ENCODE measurements around the gene KATNB1.
"Not testable (repeated sequence)": the region's sequence is repeated elsewhere in the genome, so short reads cannot be mapped to it uniquely, and the experiment has no call there.

The KATNB1 gene

DNA sequence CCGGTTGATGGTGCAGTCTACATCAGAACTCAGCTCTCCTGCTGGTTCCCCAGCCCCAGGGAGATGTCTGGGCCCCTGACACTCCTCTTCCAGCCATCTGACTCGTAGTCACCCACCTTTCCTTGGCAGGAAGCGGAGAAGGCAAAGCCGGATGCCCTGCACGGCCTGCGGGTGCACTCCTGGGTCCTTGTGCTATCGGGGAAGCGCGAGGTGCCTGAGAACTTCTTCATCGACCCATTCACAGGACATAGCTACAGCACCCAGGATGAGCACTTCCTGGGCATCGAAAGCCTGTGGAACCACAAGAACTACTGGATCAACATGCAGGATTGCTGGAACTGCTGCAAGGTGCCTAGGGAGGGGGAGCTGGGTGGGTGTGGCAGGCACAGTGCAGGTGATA lies 28.2 kb upstream of the KATNB1 start:
- Mint-ChIP-seq H3K36me3 (peaks cover 5% of the 10 kb centered on the region), H3K27ac (no peak overlapping the region), H3K27me3 (peaks cover 14% of the 10 kb centered on the region), H3K4me3 (no peak overlapping the region), H3K4me1 (no peaks in the 10 kb centered on the region), H3K9me3 (peaks cover 4% of the 10 kb centered on the region)
- DNase-seq (ENCODE audit: low spot score in 2 of 2) (no peak), ATAC-seq (ENCODE audit: low read depth) (no peak)

DNA sequence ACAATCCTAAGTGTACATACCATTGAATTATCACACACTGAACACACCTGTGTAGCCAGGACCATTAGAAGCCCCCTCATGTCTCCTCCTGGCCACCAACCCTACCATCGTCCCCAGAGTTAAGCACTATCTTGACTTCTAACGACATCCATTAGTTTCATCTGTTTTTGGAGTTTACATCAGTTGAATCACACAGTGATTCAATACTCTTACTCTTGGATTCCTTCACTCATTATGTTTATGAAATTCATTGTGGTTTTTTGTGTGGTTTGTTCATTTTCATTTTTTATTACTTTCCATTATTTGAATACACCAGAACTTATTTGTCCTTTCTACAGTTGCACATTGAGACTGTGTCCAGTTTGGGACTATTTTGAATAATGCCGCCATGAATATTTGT lies 27.4 kb upstream of the KATNB1 start:
- Mint-ChIP-seq H3K9me3 (peaks cover 4% of the 10 kb centered on the region), H3K4me3 (no peak overlapping the region), H3K36me3 (peaks cover 5% of the 10 kb centered on the region), H3K4me1 (no peaks in the 10 kb centered on the region), H3K27me3 (peaks cover 14% of the 10 kb centered on the region), H3K27ac (no peak overlapping the region)
- no peak for DNase-seq (ENCODE audit: low spot score in 2 of 2)
- no peak for ATAC-seq (ENCODE audit: low read depth)

DNA sequence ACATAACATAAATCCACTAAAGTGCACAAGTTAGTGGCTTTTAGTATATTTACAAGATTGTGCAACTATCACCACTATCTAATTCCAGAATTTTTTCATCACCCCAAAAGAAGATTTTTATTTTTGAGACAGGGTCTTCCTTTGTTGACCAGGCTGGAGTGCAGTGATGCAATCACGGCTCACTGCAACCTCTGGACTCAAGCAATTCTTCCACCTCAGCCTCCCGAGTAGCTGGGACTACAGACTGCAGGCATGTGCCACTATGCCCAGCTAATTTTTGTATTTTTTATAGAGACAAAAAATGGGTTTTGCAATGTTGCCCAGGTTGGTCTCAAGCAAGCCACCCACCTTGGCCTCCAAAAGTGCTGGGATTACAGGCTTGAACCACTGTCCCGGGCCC lies 25.9 kb upstream of the KATNB1 start:
- H3K27me3 Mint-ChIP-seq: peaks cover 14% of the 10 kb centered on the region

DNA sequence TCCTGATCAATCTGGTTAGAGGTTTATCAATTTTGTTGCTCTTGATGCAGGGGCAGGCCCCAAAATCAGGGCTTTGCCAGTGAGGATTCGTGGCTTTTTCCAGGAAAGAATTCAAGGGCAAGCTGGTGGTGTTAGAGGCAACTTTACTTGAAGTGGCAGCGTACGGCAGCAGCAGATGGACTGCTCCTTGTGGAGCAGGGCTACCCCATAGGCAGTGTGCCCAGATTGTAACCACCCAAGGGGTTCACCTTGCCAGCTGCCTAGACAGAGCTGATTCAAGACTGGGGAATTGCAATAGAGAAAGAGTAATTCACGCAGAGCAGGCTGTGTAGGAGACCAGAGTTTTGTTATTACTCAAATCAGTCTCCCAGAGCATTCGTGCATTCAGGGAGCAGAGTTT lies 24.2 kb upstream of the KATNB1 start:
- ATAC-seq (ENCODE audit: low read depth) (no peak), DNase-seq (ENCODE audit: low spot score in 2 of 2) (no peak)
- Mint-ChIP-seq H3K4me1 (no peaks in the 10 kb centered on the region), H3K27me3 (peaks cover 5% of the 10 kb centered on the region), H3K27ac (no peak overlapping the region), H3K36me3 (peaks cover 5% of the 10 kb centered on the region), H3K4me3 (no peak overlapping the region), H3K9me3 (peaks cover 4% of the 10 kb centered on the region)

More for the DNA sequence above, 25.9 kb upstream of the KATNB1 start:
- no peak overlapping the region for H3K27ac Mint-ChIP-seq
- no peak overlapping the region for H3K4me3 Mint-ChIP-seq
- H3K36me3 Mint-ChIP-seq: peaks cover 5% of the 10 kb centered on the region
- peaks cover 4% of the 10 kb centered on the region for H3K9me3 Mint-ChIP-seq
- no peak for ATAC-seq (ENCODE audit: low read depth)
- no peak for DNase-seq (ENCODE audit: low spot score in 2 of 2)
- H3K4me1 Mint-ChIP-seq: no peaks in the 10 kb centered on the region

DNA sequence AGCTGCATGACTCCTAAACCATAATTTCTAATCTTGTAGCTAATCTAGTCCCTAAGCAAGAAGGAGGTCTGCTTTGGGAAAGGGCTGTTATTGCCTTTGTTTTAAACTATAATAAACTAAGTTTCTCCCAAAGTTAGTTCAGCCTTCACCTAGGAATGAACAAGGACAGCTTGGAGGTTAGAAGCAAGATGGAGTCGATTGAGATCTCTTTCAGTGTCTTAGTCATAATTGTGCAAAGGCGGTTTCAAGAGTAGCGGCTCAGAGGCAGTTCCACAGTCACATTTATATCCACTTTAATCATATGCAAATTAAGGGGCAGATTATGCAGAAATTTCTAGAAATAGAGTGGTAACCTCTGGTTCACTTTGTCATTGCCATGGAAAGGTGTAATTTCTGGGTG lies 23.6 kb upstream of the KATNB1 start:
- H3K27me3 Mint-ChIP-seq: no peaks in the 10 kb centered on the region
- H3K9me3 Mint-ChIP-seq: no peaks in the 10 kb centered on the region
- H3K27ac Mint-ChIP-seq: no peak overlapping the region
- no peaks in the 10 kb centered on the region for H3K4me1 Mint-ChIP-seq
- DNase-seq (ENCODE audit: low spot score in 2 of 2) (no peak), ATAC-seq (ENCODE audit: low read depth) (no peak)
- no peak overlapping the region for H3K4me3 Mint-ChIP-seq
- H3K36me3 Mint-ChIP-seq: no peaks in the 10 kb centered on the region

DNA sequence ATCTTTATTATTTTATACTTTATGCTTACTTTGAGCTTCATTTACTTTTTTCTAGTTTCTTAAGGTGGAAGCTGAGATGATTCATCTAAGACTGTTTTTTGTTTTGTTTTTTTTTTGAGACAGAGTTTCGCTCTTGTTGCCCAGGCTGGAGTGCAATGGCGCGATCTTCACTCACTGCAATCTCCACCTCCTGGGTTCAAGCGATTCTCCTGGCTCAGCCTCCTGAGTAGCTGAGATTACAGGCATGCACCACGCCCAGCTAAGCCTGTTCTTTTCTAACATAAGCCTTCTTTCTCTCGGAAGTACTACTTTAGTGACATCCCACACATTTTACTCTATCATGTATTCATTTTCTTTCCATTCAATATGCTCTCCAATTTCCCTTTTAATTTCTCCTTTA lies 23.0 kb upstream of the KATNB1 start:
- not testable (repeated sequence) for H3K36me3 Mint-ChIP-seq; H3K27me3 Mint-ChIP-seq; H3K9me3 Mint-ChIP-seq; H3K27ac Mint-ChIP-seq; ATAC-seq (ENCODE audit: low read depth); DNase-seq (ENCODE audit: low spot score in 2 of 2); H3K4me3 Mint-ChIP-seq; H3K4me1 Mint-ChIP-seq

DNA sequence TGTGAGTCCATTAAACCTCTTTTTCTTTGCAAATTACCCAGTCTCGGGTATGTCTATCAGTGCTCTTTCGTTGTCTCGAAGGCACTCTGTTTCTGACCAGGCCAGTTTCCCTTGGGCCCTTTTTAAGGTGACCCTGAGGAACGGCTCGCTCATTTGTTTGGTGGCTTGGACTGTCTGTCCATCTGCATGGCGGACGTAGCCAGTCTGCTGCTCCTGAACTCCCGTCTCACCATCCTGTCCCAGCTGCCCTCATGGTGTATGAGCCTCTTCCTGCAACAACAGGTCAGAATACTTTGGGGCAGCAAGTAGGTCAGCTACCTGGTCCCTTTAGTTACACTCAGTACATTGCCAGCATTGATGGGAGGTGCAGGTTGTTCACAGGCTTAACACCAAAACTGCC lies 22.0 kb upstream of the KATNB1 start:
- Mint-ChIP-seq H3K36me3 (no peaks in the 10 kb centered on the region), H3K27ac (no peak overlapping the region), H3K4me3 (no peak overlapping the region), H3K4me1 (no peaks in the 10 kb centered on the region), H3K27me3 (peaks cover 3% of the 10 kb centered on the region), H3K9me3 (no peaks in the 10 kb centered on the region)
- DNase-seq (ENCODE audit: low spot score in 2 of 2): no peak
- no peak for ATAC-seq (ENCODE audit: low read depth)

DNA sequence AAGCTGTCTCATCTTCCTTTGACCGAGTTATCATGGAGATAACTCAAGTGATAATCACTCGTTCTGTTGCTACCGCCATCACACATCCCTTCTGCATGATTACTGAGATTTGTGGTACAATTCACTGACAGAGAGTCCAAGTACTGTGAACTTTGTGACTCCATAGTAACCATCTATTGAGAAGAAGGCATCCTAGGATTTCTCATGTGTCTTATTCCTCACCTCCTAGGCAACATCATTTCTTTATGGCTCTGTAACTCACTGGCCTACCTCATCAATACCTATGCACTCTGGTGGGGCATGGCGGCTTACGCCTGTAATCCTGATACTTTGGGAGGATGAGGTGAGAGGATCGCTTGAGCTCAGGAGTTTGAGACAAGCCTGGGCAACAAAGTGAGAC lies 21.5 kb upstream of the KATNB1 start:
- no peak overlapping the region for H3K4me3 Mint-ChIP-seq
- no peaks in the 10 kb centered on the region for H3K4me1 Mint-ChIP-seq
- peaks cover 3% of the 10 kb centered on the region for H3K27me3 Mint-ChIP-seq
- H3K27ac Mint-ChIP-seq: no peak overlapping the region
- no peak for DNase-seq (ENCODE audit: low spot score in 2 of 2)
- no peak for ATAC-seq (ENCODE audit: low read depth)
- no peaks in the 10 kb centered on the region for H3K9me3 Mint-ChIP-seq
- H3K36me3 Mint-ChIP-seq: no peaks in the 10 kb centered on the region

DNA sequence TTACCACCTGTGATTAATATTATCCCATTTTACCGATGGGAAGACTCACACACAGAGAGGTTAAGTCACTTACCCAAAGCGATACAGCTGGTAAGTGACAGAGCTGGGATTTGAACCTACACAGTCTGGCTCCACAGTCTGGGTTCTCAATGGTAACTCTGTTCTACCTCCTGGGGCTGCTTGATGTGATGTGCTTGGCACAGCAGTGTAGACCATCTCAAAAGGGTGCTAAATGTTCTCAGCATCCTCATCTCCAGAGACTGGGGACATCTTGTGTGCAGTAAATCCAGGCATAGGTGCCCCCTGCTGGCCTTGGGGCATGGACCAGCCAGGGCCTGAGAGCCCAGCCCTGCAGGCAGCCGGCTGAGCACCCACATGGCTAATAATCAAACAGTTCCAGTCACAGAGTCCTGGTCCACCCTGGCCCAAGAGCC lies 15.4 kb upstream of the KATNB1 start:
- Mint-ChIP-seq H3K9me3 (no peaks in the 10 kb centered on the region), H3K4me1 (peaks cover 3% of the 10 kb centered on the region), H3K27ac (no peak overlapping the region), H3K4me3 (no peak overlapping the region), H3K27me3 (peaks cover 6% of the 10 kb centered on the region), H3K36me3 (no peaks in the 10 kb centered on the region)
- ATAC-seq (ENCODE audit: low read depth) (peak; percentile 43), DNase-seq (ENCODE audit: low spot score in 2 of 2) (no peak)

DNA sequence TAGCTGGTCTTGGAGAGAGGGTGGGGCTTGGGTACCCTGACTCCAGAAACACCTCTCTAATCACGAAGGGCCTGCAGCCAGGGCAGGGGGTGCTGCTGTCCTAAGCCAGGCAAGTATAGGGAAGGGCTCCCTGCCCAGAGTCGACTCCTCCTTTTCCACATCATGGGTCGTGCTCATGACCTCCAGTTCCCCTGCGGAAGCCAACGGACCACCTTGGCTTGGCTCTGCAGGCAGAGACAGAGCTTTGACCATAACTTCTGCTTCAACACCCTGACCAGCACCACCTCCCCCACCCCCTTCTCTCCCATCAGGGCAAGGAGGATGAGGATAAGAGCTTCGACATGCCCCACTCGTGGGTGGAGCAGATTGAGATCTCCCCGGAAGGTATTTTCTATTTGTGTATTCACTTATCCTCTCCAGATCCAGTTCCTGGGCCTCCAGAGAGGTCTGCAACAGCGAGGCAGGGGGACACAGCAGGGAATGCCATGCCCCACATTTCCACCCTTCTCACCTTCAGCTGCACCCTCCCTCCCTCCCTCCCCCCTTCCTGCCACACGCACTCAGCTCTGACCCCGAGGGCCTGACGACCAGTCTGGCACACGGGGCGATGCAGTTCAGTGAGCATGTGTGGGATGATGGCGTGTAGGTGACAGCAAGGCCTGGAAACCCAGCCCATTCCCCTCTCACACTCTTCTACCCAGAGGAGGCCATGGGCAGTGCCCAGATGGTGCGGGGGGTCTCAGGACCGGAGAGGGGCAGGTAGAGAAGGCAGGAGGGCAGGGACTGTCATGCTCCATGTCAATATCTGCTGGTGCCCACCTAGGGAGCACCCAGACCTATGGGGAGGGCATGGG lies 14.0 kb upstream of the KATNB1 start:
- ATAC-seq (ENCODE audit: low read depth): no peak
- Mint-ChIP-seq H3K4me1 (peaks cover 7% of the 10 kb centered on the region), H3K27me3 (peaks cover 6% of the 10 kb centered on the region), H3K9me3 (no peaks in the 10 kb centered on the region), H3K36me3 (no peaks in the 10 kb centered on the region), H3K4me3 (no peak overlapping the region), H3K27ac (no peak overlapping the region)
- DNase-seq (ENCODE audit: low spot score in 2 of 2): no peak

DNA sequence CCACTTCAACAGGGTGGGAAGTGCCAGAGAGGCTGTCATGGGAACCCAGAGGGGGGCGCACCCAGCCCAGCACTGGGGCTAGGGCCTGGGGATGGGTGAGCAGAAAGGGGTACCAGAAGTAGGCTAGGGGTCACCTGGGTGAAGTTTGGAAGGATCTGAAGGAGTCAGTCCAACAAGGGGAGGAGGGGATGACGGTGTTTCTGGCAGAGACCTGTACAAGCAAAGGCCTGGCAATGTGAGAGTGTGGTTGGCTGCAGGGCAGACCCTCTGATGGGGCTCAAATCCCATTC lies 13.4 kb upstream of the KATNB1 start:
- DNase-seq (ENCODE audit: low spot score in 2 of 2): no peak
- Mint-ChIP-seq H3K4me3 (no peak overlapping the region), H3K9me3 (no peaks in the 10 kb centered on the region), H3K27me3 (peaks cover 6% of the 10 kb centered on the region), H3K4me1 (peaks cover 7% of the 10 kb centered on the region), H3K27ac (no peak overlapping the region), H3K36me3 (no peaks in the 10 kb centered on the region)
- ATAC-seq (ENCODE audit: low read depth): no peak

DNA sequence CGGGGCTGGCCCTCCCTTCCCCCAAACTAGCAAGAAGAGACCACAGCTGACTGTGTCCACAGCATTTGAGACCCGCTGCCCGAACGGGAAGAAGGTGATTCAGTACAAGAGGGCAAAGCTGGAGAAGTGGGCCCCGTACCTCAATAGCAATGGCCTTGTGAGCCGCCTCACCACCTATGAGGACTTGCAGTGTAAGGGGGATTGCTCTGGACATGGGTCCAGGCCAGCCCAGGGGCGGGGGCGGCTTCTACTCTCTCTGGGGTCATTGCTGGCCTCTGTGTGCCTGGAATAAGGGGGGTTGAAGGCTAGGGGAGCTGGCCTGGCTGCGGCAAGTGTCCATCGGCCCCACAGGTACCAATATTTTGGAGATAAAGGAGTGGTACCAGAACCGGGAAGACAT lies 12.9 kb upstream of the KATNB1 start:
- Mint-ChIP-seq H3K4me1 (peaks cover 7% of the 10 kb centered on the region), H3K9me3 (no peaks in the 10 kb centered on the region), H3K36me3 (no peaks in the 10 kb centered on the region), H3K27me3 (peaks cover 6% of the 10 kb centered on the region), H3K4me3 (no peak overlapping the region), H3K27ac (no peak overlapping the region)
- ATAC-seq (ENCODE audit: low read depth) (no peak), DNase-seq (ENCODE audit: low spot score in 2 of 2) (no peak)

DNA sequence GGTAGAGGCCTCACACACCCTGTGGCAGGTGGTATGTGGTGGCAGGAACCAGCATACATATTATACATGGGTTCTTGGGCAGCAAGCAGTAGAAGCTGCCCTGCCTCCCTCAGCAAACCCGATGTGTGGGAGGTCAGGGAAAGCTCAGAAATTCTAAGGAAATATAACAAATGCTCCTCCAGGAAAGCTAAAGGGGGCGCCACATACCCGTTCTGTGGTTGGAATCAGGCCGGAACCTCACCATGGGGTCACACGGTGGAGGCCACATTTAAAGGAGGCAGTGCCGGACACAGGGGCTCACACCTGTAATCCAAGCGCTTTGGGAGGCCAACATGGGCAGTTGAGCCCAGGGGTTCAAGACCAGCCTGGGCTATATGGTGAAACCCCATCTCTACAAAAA lies 12.4 kb upstream of the KATNB1 start:
- Mint-ChIP-seq H3K27ac (no peak overlapping the region), H3K27me3 (peaks cover 4% of the 10 kb centered on the region), H3K9me3 (no peaks in the 10 kb centered on the region)

DNA sequence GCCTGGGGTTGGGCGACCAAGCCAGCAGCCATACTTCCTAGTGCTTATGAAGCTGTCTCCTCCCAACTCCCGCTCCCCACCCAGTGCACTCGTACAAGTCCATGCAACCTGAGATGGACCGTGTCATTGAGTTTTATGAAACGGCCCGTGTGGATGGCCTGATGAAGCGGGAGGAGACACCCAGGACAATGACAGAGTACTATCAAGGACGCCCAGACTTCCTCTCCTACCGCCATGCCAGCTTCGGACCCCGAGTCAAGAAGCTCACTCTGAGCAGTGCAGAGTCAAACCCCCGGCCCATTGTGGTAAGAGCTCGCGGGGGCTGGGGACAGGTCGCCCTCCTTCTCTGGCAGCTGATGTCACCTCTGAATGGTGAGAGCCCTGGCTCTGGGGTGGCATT lies 11.0 kb upstream of the KATNB1 start:
- Mint-ChIP-seq H3K36me3 (peaks cover 2% of the 10 kb centered on the region), H3K4me1 (peaks cover 7% of the 10 kb centered on the region), H3K27ac (peak overlapping the region; percentile 40), H3K27me3 (peaks cover 6% of the 10 kb centered on the region), H3K9me3 (peaks cover 5% of the 10 kb centered on the region), H3K4me3 (no peak overlapping the region)
- ATAC-seq (ENCODE audit: low read depth) (no peak), DNase-seq (ENCODE audit: low spot score in 2 of 2) (no peak)

More for the DNA sequence above, 12.4 kb upstream of the KATNB1 start:
- peaks cover 7% of the 10 kb centered on the region for H3K4me1 Mint-ChIP-seq
- H3K36me3 Mint-ChIP-seq: no peaks in the 10 kb centered on the region
- no peak overlapping the region for H3K4me3 Mint-ChIP-seq
- DNase-seq (ENCODE audit: low spot score in 2 of 2): no peak
- no peak for ATAC-seq (ENCODE audit: low read depth)

DNA sequence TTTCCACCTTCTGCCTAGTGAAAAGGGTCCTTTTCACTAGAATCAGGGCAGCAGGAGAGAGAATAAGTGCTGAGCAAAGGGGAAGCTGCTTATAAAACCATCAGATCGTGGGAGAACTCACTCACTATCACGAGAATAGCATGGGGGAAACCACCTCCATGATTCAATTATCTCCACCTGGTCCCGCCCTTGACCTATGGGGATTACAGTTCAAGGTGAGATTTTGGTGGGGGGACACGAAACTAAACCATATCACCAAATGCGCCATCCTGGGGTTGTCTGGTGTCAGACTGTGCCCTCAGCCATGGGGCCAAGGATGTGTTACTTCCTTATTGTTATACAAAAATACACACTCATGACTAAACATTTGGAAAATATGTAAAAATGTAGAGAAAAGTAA lies 10.4 kb upstream of the KATNB1 start:
- H3K27ac Mint-ChIP-seq: peak overlapping the region; percentile 40
- peaks cover 4% of the 10 kb centered on the region for H3K27me3 Mint-ChIP-seq
- peaks cover 2% of the 10 kb centered on the region for H3K36me3 Mint-ChIP-seq
- H3K9me3 Mint-ChIP-seq: peaks cover 10% of the 10 kb centered on the region
- H3K4me1 Mint-ChIP-seq: peaks cover 7% of the 10 kb centered on the region
- peak; percentile 66 for ATAC-seq (ENCODE audit: low read depth)
- no peak overlapping the region for H3K4me3 Mint-ChIP-seq
- DNase-seq (ENCODE audit: low spot score in 2 of 2): no peak

Measured in memory B cell (primary cell).